A549 (cell line): Measurements from ENCODE around the gene SAMMSON.

Experiments
- CBX2 ChIP-seq: fragments of 200-600 bp; sonication (generic); IDR thresholded peaks from 2 replicates; pipeline ENCODE4 v1.6.1; 2016; ENCODE audit warnings: low read depth, mild to moderate bottlenecking, borderline replicate concordance
- ELK1 ChIP-seq: fragments of 150-350 bp; IDR thresholded peaks from 2 replicates; pipeline ENCODE4 v1.6.1; 2014; ENCODE audit warnings: low read depth, mild to moderate bottlenecking, low read length
- TFCP2L1 ChIP-seq: fragments of 250-450 bp; sonication (Bioruptor Pico); IDR thresholded peaks from 2 replicates; pipeline ENCODE4 v1.5.0; 2021; ENCODE audit warnings: mild to moderate bottlenecking
- USF2 ChIP-seq: fragments of 450-650 bp; IDR thresholded peaks from 2 replicates; pipeline ENCODE4 v1.6.1; 2014; ENCODE audit warnings: antibody characterized with exemption
- TF ChIP-seq, protein P1 (sequence below): fragments of >200 bp; sonication (Bioruptor Twin); formaldehyde crosslinking; IDR thresholded peaks from 3 replicates; pipeline ENCODE4 v1.5.1; 2016

DNA sequence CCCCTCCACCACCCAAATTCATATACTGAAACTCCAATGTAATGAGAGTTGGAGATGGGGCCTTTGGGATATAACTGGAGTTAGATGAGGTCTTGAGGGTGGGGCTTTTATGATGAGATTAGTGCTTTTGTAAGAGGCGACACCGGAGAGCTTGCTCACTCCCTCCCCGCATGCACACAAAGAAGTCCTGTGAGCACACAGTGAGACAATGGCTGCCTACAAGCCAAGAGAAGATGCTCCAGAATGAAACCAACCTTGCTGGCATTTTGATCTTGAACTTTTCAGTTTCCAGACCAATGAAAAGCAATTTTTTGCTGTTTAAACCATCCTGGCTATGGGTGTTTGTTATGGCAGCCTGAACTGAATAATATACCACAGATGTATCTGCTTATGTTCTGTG, 109.0 kb downstream of the SAMMSON start:
- no peak for TF ChIP-seq TFCP2L1
- TF ChIP-seq CBX2 = no peak
- TF ChIP-seq, protein P1, sequence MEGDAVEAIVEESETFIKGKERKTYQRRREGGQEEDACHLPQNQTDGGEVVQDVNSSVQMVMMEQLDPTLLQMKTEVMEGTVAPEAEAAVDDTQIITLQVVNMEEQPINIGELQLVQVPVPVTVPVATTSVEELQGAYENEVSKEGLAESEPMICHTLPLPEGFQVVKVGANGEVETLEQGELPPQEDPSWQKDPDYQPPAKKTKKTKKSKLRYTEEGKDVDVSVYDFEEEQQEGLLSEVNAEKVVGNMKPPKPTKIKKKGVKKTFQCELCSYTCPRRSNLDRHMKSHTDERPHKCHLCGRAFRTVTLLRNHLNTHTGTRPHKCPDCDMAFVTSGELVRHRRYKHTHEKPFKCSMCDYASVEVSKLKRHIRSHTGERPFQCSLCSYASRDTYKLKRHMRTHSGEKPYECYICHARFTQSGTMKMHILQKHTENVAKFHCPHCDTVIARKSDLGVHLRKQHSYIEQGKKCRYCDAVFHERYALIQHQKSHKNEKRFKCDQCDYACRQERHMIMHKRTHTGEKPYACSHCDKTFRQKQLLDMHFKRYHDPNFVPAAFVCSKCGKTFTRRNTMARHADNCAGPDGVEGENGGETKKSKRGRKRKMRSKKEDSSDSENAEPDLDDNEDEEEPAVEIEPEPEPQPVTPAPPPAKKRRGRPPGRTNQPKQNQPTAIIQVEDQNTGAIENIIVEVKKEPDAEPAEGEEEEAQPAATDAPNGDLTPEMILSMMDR = no peak
- TF ChIP-seq ELK1 = no peak
- TF ChIP-seq USF2 = no peak
